DMS79 (cell line): ENCODE measurements around the gene GAGE2A.
"Not testable (repeated sequence)": the region's sequence is repeated elsewhere in the genome, so short reads cannot be mapped to it uniquely, and the experiment has no call there.

Experiments used
- DNase-seq: peaks from one replicate; lab custom pipeline; 2025; lab: John Stamatoyannopoulos, UW

Gene GAGE2A

DNA sequence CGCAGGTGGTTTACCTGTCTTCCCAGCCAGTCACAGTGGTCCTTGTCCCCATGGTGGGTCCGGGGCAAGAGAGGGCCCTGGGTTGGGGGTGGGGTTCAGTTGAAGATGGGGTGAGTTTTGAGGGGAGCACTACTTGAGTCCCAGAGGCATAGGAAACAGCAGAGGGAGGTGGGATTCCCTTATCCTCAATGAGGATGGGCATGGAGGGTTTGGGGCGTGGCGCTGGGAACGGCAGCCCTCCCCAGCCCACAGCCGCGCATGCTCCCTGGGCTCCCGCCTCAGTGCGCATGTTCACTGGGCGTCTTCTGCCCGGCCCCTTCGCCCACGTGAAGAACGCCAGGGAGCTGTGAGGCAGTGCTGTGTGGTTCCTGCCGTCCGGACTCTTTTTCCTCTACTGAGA lies at the start of gene GAGE2A:
TSS of gene GAGE2A (plus strand) at position 301 of the 400 bp plus-strand sequence. CDS start 1,155 bp downstream, outside the sequence.
- DNase-seq = not testable (repeated sequence)

- DNase-seq = not testable (repeated sequence)
Measured at GRCh38 chrX:49541433-49541832, 47.9 kb upstream of the GAGE2A start, which contains the start of gene GAGE12D. Gene GAGE12D (plus strand): TSS chrX:49541733. CDS start chrX:49542888, 1,155 bp downstream.

GRCh38 chrX:49550989-49551388 lies 38.3 kb upstream of the GAGE2A start, which contains the start of gene GAGE12E:
Gene GAGE12E (plus strand): TSS chrX:49551289. CDS start chrX:49552444, 1,155 bp downstream.
- not testable (repeated sequence) for DNase-seq

DNA sequence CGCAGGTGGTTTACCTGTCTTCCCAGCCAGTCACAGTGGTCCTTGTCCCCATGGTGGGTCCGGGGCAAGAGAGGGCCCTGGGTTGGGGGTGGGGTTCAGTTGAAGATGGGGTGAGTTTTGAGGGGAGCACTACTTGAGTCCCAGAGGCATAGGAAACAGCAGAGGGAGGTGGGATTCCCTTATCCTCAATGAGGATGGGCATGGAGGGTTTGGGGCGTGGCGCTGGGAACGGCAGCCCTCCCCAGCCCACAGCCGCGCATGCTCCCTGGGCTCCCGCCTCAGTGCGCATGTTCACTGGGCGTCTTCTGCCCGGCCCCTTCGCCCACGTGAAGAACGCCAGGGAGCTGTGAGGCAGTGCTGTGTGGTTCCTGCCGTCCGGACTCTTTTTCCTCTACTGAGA lies 28.8 kb upstream of the GAGE2A start, which contains the start of gene GAGE12F:
TSS of gene GAGE12F (plus strand) at position 301 of the 400 bp plus-strand sequence. CDS start 1,155 bp downstream, outside the sequence.
- not testable (repeated sequence) for DNase-seq

GRCh38 chrX:49568728-49569127 lies 20.6 kb upstream of the GAGE2A start:
- not testable (repeated sequence) for DNase-seq

DNA sequence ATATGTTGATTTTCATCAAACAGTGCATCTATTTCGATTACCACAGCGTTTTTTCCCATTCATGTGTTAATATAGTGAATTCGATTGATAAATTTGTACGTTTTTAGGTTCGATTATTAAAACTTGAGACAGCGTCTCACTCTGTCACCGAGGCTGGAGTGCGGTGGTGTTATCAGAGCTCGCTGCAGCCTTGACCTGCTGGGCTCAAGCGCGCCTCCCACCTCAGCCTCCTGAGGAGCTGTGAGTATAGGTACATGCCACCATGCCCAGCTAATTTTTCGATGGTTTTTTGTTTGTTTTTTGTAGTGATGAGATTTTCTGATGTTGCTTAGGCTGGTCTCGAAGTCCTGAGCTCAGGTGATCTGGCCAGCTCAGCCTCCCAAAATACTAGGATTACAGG lies 20.1 kb upstream of the GAGE2A start:
- not testable (repeated sequence) for DNase-seq

GRCh38 chrX:49570100-49570499 lies 19.2 kb upstream of the GAGE2A start, which contains the start of gene GAGE12G:
Gene GAGE12G (plus strand): TSS chrX:49570400. CDS start chrX:49571555, 1,155 bp downstream.
- DNase-seq = not testable (repeated sequence)

DNA sequence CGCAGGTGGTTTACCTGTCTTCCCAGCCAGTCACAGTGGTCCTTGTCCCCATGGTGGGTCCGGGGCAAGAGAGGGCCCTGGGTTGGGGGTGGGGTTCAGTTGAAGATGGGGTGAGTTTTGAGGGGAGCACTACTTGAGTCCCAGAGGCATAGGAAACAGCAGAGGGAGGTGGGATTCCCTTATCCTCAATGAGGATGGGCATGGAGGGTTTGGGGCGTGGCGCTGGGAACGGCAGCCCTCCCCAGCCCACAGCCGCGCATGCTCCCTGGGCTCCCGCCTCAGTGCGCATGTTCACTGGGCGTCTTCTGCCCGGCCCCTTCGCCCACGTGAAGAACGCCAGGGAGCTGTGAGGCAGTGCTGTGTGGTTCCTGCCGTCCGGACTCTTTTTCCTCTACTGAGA lies 9.6 kb upstream of the GAGE2A start, which contains the start of gene GAGE12H:
TSS of gene GAGE12H (plus strand) at position 301 of the 400 bp plus-strand sequence. CDS start 1,155 bp downstream, outside the sequence.
- not testable (repeated sequence) for DNase-seq

DNA sequence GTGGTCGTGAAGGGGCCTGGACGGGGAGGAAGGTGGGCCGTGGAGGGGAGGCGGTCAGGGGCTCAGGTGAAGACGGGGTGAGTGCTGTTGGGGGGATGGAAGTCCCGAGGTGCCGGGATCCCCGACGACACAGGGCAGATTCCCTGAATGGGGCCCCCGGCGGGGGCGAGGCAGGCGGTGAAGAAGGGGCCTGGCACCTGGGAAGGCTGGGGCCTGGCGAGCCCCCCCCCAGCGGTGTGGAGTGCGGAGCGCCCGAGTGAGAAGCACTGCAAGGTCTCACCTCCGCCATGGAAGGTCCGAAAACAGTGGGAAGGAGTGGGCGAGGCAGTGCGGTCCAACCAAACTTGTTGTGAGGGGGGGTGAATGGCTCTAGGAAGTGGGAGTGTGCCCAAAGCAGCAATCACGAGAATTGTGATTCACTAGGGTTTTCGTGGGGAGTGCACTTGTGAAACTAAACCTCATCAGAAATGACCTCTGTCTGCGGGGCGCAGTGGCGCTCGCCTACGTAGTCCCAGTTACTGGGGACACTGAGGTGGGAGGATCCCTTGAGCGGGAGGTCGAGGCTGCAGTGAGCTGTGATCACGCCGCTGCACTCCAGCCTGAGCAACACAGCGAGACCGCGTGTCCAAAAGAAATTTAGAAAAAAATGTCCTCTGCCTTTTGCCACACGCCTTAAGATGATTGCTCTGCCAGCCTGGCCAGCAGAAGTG lies 628 bp downstream of the GAGE2A start:
- not testable (repeated sequence) for DNase-seq

DNA sequence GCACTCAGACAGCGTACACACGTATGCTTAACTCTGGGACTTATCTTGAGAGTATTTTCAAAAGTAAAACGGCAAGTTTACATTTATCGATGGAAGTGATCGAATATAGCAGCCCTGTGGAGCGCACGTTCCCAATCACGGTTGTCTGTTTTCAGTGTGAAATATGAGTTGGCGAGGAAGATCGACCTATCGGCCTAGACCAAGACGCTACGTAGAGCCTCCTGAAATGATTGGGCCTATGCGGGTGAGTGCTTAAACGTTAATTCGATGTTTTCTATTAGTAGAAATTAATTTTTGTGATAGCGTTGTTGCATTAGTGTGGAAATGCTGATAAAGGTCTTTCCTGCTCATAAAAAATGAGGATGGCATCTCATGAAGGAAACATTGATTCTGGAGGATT lies 1.2 kb downstream of the GAGE2A start:
- not testable (repeated sequence) for DNase-seq

GRCh38 chrX:49598720-49599119 lies 9.4 kb downstream of the GAGE2A start, which contains the start of gene GAGE1:
Gene GAGE1 (plus strand): TSS chrX:49599020. CDS start chrX:49600175, 1,155 bp downstream.
- DNase-seq = not testable (repeated sequence)

DNA sequence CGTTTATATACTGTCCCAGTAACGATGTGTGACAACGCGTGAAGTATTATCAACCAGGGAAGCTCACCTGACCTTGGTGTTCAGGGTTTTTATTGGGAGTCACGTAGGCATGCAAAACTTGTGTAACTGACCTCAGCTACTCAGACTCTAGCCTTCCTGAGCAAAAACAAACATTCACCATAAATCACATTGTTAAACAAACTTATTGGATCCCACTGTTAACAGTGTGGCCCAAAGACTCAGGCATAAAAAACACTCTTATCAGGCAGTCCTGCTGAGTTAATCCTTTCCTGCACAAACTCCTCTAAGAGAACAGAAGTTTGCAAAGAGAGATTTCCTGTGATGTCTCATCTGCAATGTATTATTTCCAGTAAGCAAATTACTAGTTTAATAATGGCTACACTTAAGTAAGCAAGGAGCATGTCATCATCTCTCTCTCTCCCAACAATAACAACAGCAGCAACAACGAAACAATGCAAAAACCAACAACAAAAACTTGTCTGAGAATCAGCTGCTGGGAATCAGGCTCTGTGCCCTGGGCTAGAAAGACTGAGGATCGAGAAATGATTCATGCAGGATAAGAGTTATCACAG lies 21.5 kb downstream of the GAGE2A start:
- DNase-seq = no peak

- DNase-seq = no peak
Measured at GRCh38 chrX:49618574-49618973, 29.3 kb downstream of the GAGE2A start.

DNA sequence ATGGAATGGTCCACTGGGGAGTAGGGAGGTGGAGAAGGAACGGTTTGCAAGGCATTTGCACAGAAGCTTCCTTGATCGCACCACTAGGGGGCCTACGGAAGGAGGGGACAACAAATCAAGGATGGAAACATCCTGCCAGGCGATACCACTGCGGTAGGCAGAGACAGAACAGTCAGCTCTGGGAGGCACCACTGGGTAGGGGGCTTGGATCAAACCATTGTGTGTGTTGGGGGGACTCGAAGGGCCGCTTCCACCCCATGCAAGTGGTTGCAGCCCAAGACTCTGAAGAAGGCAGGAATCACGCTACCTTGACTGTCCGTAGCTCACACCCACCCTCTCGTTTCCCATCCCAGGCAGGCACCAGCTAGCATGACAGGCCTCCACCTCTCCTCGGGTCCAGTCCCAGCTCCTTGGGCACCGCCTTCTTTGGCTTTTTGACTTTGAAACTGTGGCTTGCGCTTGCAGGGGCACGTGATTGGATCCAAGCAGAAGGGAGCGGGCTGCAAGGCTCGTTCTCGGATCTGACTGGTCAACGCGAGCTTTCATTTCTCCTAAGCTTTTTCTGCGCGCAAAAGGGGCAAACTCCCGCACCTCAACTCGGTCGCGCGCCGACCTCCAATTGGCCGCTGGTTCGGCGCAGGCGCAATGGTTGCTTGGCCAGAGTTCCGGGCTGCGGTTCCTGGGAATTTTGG lies 37.9 kb downstream of the GAGE2A start:
- no peak for DNase-seq

GRCh38 chrX:49644991-49645637 lies 55.8 kb downstream of the GAGE2A start:
- no peak for DNase-seq
